Non-pigmented ciliary epithelial cell (primary cell): ENCODE measurements around the gene SF3A2.
A peak's percentile ranks its signal among the peaks of the same experiment; 100 is the strongest.

Experiments used
- DNase-seq: peaks from one replicate; pipeline ENCODE4 v3.0.0-alpha.2; 2010; ENCODE audit warnings: low read depth

Gene SF3A2

DNA sequence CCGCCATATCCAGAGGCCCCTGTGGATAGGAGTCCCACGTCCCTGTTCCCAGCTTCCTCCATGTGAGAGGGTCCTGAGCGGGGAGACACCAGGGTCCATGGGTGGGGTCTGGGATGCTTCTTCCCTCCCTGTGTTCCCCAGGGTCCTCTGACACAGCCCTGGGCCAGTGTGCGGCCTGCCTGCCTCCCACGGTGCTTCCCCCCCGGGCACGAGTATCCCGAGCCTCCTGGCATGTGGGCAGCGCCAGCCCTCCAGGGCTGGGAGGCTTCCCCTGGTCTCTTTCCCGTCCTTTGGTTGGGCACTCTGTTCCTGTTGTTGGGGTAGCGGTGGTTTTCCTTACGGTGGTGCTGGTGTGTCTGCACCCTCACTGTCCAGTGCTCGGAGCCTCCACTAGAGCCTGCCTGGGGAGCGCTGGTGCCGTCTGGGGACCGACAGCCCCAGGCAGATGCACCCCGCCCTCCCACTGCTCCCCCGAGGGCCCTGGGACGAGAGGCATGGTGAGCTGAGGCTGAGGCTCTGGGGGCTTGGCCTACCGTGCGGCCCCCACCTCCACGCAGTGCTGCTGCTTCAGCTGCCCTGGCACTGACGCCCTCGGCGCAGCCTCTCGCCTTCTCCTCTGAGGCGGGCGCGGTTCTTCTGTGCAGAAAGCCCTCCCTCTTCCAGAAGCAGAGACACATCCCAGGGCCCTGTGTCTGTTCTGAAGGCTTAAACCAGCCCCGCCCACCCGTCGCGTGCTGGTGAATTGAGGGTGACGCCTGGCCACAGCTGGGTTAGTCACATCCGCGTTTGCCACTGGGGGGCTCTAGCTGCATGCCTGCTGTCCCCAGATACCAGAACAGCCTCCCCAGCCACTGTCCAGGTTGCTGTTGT lies 28.4 kb upstream of the SF3A2 start:
- DNase-seq, result peak; percentile 24

DNA sequence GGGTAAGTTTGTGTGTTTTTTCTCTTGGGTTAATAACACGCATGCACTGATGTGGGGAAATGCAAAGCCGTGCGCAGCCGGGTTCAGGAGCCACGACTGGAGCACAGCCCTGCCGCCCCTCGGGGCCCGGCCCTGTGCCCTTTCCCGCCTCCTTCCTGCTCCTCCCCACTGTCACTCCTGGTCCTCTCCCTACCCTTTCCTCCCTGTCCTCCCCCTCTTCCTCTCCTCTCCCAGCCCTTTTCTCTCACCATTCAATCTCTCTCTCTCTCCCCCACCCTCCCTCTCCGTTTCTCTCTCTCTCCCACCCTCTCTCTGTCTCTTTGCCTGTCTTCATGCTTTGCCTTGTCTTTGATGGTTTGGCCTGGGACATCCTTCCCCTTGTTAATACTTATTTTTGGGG lies 27.6 kb upstream of the SF3A2 start:
- no peak for DNase-seq

DNA sequence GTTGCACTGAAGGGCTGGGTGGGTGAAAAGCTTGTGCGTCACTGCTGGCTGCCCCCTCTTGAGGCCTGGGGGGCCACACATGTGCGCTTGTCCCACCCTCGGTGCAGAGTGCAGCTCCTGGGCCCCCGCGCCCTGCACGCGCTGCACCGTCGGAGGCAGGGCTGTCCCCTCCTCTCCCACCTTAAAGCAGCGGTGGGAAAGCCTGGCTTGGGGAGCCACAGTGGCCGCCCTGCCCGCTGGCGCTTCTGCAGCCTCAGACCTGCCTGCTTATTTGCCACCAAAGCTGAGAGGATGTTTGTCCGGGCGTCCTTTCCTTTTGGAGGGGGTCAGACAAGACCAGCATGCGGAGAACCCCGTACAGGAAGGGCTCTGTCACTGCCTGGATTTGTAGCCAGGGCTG lies 27.2 kb upstream of the SF3A2 start:
- DNase-seq, result no peak

- DNase-seq, result no peak
These were observed 26.4 kb upstream of the SF3A2 start for GRCh38 chr19:2210206-2210605.

- no peak for DNase-seq
These were observed 25.5 kb upstream of the SF3A2 start for GRCh38 chr19:2210987-2211740.

- no peak for DNase-seq
These were observed 23.5 kb upstream of the SF3A2 start for GRCh38 chr19:2212861-2213711.

DNA sequence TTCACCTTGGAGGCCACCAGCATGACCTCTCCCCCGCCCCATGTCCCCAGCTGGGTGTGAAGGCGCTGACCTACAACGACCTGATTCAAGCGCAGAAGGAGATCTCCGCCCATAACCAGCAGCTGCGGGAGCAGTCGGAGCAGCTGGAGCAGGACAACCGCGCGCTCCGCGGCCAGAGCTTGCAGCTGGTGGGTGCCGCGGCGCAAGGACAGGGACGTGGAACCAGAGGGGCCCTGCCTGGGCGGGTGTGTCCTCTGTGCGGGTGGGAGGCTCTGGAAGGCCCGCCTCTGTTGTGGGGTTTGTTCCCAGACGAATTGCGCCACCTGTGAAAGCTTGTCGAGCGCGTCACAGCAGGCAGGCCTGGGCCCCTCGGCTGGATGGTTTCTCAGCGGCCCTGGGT lies 22.8 kb upstream of the SF3A2 start:
- no peak for DNase-seq

GRCh38 chr19:2214251-2214650 lies 22.4 kb upstream of the SF3A2 start:
- DNase-seq, result no peak

DNA sequence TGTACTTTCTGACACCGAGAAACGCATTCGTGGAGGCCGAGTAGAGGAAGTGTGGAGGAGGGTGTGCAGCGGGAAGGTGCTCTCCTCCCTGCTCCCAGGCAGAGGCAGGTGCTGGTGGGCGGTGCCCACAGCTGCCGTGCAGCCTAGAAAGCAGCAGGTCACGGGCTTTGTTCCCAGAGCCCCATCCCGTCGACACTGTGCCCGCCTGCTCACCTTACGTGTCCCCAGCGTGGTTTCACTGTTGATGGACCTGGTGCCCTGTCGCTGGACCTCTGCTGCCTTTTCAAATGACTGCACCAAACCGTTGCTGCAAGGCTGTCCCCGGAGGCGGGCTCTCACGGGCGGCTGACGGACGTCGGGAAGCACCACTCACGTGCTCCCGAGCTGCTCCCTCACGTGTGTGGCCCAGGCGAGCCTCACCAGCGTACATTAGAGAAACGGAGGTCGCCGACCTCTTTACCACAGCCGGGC lies 21.3 kb upstream of the SF3A2 start:
- no peak for DNase-seq

DNA sequence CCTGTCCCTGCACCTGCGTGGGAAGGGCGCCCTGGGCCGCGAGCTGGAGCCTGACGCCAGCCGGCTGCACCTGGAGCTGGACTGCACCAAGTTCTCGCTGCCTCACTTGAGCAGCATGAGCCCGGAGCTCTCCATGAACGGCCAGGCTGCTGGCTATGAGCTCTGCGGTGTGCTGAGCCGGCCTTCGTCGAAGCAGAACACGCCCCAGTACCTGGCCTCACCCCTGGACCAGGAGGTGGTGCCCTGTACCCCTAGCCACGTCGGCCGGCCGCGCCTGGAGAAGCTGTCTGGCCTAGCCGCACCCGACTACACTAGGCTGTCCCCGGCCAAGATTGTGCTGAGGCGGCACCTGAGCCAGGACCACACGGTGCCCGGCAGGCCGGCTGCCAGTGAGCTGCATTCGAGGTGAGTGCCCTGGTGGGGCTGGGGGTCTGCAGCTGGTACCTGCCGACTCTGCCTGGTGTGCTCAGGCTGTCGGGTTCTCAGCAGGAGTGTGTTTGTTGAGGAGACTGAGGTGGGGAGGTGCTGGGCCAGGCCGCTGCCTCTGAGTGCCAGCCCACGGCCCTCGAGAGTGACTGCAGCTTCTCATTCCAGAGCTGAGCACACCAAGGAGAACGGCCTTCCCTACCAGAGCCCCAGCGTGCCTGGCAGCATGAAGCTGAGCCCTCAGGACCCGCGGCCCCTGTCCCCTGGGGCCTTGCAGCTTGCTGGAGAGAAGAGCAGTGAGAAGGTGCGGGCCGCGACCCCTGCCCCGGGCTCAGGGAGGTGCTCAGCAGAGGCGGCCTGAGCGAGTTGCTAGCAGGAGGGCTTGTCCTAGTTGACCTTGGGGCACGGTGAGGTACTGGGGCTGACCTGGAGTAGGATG lies 20.0 kb upstream of the SF3A2 start:
- no peak for DNase-seq

GRCh38 chr19:2217591-2217990 lies 19.0 kb upstream of the SF3A2 start:
- no peak for DNase-seq

DNA sequence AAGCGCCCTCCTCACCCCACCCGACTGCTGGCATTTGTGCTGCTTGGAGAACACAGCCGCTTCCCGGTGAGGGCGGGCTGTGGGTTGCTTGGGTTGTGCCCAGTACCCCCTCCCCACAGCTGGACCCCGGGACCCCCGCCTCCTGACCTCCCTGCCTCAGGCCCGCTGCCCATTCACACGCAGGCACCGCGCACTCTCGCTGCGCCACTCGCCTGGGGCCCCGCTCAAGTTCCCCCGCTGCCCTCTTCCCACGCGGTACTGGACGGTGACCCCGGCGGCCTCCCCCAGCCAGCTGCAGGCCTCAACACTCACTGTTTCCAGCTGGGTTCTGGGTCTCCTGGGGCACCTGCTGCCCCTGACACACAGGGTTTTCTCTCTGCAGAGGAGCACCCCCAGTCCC lies 16.9 kb upstream of the SF3A2 start:
- no peak for DNase-seq

DNA sequence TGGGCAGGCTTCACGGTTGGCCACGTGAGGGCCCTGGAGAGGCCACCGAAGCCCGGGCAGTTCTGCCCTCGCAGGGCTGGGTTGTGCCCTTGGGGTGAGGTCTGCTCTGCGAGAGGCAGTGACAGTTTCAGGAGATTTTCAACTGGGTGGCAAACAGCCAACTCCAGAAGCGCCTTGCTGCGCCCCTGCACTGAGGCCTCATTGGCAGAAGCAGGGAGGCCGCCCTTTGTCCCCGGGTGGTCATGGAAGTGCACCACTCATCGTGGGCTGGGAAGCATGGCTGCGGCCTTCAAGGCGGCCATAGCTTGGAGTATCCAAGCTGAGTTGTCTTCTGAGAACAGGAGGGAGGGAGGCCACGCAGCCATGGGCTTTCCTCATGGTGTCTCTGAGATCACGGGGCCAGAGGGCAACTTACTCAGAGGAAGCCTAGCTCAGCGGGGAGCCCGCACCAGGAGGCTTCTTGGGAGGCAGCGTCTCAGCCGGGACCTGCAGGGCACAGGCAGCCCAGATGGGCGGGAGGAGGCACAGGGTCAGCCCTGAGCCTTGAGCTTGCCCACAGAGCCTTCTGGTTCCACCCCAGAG lies 15.3 kb upstream of the SF3A2 start:
- DNase-seq, result no peak

DNA sequence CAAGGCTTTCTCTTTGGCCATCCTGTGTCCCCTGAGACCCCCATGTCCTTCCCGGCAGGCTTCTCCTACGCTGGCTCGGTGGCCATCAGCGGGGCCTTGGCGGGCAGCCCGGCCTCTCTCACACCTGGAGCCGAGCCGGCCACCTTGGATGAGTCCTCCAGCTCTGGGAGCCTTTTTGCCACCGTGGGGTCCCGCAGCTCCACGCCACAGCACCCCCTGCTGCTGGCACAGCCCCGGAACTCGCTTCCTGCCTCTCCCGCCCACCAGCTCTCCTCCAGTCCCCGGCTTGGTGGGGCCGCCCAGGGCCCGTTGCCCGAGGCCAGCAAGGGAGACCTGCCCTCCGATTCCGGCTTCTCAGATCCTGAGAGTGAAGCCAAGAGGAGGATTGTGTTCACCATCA lies 14.7 kb upstream of the SF3A2 start:
- DNase-seq, result no peak

DNA sequence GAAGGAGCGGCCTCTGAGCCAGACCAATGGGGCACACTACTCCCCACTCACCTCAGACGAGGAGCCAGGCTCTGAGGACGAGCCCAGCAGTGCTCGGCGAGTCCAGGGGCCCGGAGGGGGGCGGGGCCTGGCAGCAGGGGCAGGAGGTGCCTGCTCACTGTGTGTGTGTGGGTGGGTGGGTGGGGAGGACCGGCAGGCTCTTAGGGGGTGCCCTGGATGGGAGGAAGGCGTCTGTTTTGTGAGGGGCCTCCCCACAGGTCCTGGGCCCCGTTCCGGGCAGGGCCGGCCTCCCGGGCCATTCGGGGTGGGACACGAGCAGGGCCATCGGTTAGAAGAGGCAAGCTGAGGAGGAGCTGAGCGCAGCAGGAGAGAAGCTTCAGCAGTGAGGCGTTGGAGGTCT lies 13.2 kb upstream of the SF3A2 start:
- no peak for DNase-seq

- no peak for DNase-seq
These were observed 12.7 kb upstream of the SF3A2 start for GRCh38 chr19:2223959-2224358.

DNA sequence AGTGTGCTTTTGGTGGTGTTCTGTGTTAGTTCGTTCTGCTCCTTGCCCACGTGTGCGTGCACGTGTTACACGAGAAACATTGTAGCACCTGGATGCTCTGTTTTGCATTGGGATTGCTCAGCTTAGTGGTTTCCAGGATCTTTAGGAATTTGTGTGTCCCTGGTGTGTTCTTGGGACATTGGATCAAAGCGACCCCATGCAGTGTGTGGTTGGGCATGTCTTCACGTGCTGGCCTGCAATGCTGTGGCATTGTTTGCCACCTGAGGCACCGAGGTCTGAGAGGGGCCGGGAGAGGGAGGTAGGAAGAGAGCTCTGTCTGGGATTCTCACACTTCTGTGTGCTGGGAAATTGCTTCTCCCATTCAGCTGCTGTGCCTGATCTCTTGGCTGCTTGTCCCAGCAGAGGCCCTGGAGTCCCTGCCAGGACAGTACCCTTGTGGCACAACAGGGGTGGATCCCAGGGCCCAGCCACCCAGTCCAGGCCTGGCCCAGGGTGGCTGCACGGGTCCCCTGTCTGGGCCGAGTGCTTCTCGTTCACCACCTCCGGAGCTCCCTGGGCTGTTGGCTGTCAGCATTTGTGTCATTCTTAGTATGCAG lies 11.8 kb upstream of the SF3A2 start:
- DNase-seq, result no peak

DNA sequence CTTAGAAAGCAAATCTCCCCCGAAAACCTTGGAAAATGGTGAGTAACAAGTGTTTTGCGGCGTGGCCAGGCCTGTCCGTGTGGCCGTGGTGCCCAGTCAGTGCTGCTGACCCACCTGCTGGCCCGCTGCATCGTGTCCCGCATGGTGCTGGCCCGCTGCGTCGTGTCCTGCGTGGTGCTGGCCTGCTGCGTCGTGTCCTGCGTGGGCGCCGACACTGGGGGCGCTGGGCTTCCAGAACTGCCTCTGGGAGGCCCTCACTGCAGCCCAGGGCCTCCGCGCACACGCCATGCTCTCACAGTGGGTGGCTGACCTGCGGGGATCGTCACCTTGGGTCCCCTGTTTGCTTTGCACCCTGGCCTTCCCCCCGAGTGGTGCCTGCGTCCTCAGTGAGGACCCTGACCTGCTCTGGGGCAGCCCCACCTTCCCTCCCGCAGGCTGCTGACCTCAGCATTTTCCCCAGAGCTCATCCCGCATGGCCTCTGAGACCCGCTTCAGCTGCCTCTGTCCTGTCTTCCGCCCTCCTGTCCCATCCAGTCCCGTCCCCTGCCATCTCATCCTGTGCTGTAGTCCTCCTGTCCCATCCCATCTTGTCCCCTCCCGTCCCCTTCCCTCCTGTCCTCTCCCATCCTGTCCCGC lies 11.1 kb upstream of the SF3A2 start:
- DNase-seq, result no peak

DNA sequence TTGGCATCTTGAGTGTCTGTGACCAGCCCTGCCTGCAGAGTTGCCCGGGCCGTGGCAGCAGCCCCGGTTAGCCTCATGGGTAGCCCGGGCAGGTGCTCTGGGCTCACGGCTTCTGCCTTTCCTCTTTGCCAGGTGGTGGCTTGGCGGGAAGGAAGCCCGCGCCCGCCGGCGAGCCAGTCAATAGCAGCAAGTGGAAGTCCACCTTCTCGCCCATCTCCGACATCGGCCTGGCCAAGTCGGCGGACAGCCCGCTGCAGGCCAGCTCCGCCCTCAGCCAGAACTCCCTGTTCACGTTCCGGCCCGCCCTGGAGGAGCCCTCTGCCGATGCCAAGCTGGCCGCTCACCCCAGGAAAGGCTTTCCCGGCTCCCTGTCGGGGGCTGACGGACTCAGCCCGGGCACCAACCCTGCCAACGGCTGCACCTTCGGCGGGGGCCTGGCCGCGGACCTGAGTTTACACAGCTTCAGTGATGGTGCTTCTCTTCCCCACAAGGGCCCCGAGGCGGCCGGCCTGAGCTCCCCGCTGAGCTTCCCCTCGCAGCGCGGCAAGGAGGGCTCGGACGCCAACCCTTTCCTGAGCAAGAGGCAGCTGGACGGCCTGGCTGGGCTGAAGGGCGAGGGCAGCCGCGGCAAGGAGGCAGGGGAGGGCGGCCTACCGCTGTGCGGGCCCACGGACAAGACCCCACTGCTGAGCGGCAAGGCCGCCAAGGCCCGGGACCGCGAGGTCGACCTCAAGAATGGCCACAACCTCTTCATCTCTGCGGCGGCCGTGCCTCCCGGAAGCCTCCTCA lies 10.4 kb upstream of the SF3A2 start:
- DNase-seq, result no peak
